ENCODE data around the gene NMUR2. TPM values are rescaled to one million over a fixed set of nuclear protein-coding genes. Genes with fewer than 3 reads are reported as not detected.

NMUR2 gene
- total and polyA plus RNA-seq, 2 donors (not counting 3 experiments of a cell fraction or from before 2014, with no cell fraction given) = not detected

GRCh38 chr5:152380415-152381123 is 24.5 kb downstream of the NMUR2 start:
- no peak overlapping the region for H3K4me3 ChIP-seq (replicated peaks in 1 of 3; ENCODE audit: insufficient read depth in 1 of 3, low read depth in 1 of 3, low read length in 3 of 3)
- FAIRE-seq (no peak), DNase-seq (ENCODE audit: low read depth, low spot score) (no peak)
- H3K9me1 ChIP-seq (replicated peaks; ENCODE audit: control insufficient read depth, extremely low read depth, insufficient read depth, low read length) = no peaks in the 10 kb centered on the region
- no peaks in the 10 kb centered on the region for H3K79me2 ChIP-seq (ENCODE audit: control insufficient read depth, insufficient read depth, low read length)
- no peak overlapping the region for H3K27ac ChIP-seq (ENCODE audit: insufficient read depth, low read depth, low read length)
- POLR2A ChIA-PET = no interaction called here
- dilution Hi-C loops (cut with MboI; ENCODE audit: extremely low pct_ligation_motif_present, low sequenced_read_pairs) = no loop called here
- H3K27me3 ChIP-seq (ENCODE audit: control insufficient read depth in 2 of 2, insufficient read depth in 2 of 2, low read length in 2 of 2) = no peaks in the 10 kb centered on the region
- H3K9ac ChIP-seq (replicated peaks; ENCODE audit: extremely low read depth, insufficient read depth, low read length) = no peak overlapping the region
- no peak for TF ChIP-seq EZH2 (IDR thresholded peaks at IDR 0.05; ENCODE audit: borderline replicate concordance, low read depth, low read length, severe bottlenecking)
- no peak for TF ChIP-seq CTCF (IDR thresholded peaks at IDR 0.05; ENCODE audit: extremely low read depth in 1 of 2, insufficient read depth in 1 of 2, low read depth in 1 of 2, low read length in 2 of 2)
- TF ChIP-seq FOS (IDR thresholded peaks at IDR 0.05; ENCODE audit: borderline replicate concordance, insufficient read depth, low read length) = no peak
- TF ChIP-seq JUN (IDR thresholded peaks at IDR 0.05; ENCODE audit: borderline replicate concordance, insufficient read depth, insufficient read length, low read depth) = no peak
- TF ChIP-seq GATA2 (IDR thresholded peaks at IDR 0.05; ENCODE audit: insufficient read depth, insufficient read length, low read depth, low read length) = no peak
- TF ChIP-seq POLR2AphosphoS5 (IDR thresholded peaks at IDR 0.05; ENCODE audit: insufficient read depth, low read depth, low read length) = no peak
- H3K4me2 ChIP-seq (ENCODE audit: insufficient read depth, low read length) = no peak overlapping the region
- H3K9me3 ChIP-seq (replicated peaks; ENCODE audit: control insufficient read depth, insufficient read depth, low read length) = no peaks in the 10 kb centered on the region
- no peak overlapping the region for H2AFZ ChIP-seq (ENCODE audit: low read depth, low read length)
- BruUV-seq (replicated peaks) = no TSS peak
- H3K4me1 ChIP-seq (ENCODE audit: control insufficient read depth, extremely low read depth, insufficient read depth, low read length) = no peaks in the 10 kb centered on the region
- CTCF ChIA-PET = no interaction called here
- H4K20me1 ChIP-seq (replicated peaks; ENCODE audit: control insufficient read depth, extremely low read depth, insufficient read depth, low read length) = no peaks in the 10 kb centered on the region
- intact Hi-C loops (cut with micrococcal nuclease) = no loop called here
- H3K36me3 ChIP-seq (ENCODE audit: control insufficient read depth in 2 of 2, extremely low read depth in 1 of 2, insufficient read depth in 2 of 2, low read length in 2 of 2) = no peaks in the 10 kb centered on the region

Data from endothelial cell of umbilical vein (primary cell).